MM.1S (cell line): Measurements from ENCODE around the gene DKKL1.

Experiments
- CTCF ChIP-seq: fragments of 300-600 bp; sonication (generic); IDR thresholded peaks from 2 replicates; pipeline ENCODE4 v1.5.1; 2016; ENCODE audit warnings: antibody characterized with exemption, low read length, mixed read lengths
- EZH2 ChIP-seq: fragments of 300-600 bp; sonication (generic); optimal IDR thresholded peaks from 2 replicates; pipeline ENCODE3; 2017; ENCODE audit warnings: low read depth, mild to moderate bottlenecking, antibody characterized with exemption, low read length, mixed read lengths

GRCh38 chr19:49421878-49422202, 58.2 kb downstream of the DKKL1 start:
- TF ChIP-seq CTCF (no peak), EZH2 (no peak)
